ENCODE data around the gene TGIF2. TPM values are rescaled to one million over a fixed set of nuclear protein-coding genes. Genes with fewer than 3 reads are reported as not detected.
A peak's percentile ranks its signal among the peaks of the same experiment; 100 is the strongest.

TGIF2 gene
- total and polyA plus RNA-seq, 2 of the 13 experiments (the other 11 are each of a cell fraction or from before 2014, with no cell fraction given): 41.3 to 53.9 TPM

DNA sequence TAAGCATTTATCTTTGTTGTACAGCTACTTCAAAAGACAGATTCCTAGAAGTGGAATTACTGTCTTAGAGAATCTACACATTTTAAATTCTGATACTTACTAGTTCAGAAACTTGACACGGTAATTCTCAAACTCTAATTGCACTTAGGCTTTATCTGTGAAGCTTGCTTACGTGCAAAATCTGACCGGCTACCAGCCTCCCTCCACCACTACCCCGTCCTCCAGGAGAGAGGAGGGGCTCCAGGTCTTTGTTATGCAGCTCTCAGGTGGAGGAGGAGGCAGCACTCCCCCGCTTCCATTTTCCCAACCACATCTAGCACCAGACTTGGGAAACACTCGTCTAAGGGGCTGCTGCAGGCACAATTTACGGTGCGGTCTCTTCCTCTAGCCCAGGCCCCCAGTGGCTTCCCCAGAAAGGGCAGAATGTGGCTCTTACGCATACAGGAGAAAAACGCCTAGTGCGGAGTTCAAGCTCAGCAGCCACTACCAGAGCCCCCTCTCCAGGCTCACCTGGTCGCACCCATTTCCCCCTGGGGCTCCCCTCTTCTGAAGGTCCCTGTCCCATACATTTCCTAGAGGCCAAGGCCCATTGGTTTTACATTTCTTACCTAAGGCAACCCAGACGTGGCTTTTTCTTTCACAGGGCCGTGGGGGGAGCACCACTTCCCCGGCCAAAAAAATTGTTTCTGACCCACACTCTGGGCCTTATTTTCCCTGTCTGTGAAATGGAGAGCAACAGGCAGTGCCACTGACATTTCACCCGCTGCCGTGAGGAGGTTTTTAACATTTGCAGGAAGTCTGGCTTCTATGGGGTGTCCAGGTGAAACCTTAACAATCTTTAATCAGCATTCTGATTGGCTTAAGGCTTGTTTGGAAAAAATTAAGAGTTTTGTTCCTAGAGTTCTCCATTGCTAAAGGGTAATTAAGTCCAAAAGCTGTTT lies 1.6 kb upstream of the TGIF2 start (continued):
- TF ChIP-seq HNF1A (IDR thresholded peaks at IDR 0.05; ENCODE audit: low read depth) (no peak), HNF1A (CRISPR knock-in tag; IDR thresholded peaks at IDR 0.05; ENCODE audit: borderline replicate concordance) (0 out of 2 replicates have a peak, but pooled peaks have one; percentile 25), ZKSCAN1 (IDR thresholded peaks at IDR 0.05; ENCODE audit: low read length) (no peak), SOX13 (IDR thresholded peaks at IDR 0.05) (no peak), SOX13 (CRISPR knock-in tag; conservative IDR thresholded peaks at IDR 0.05 in 1 of 2, IDR thresholded peaks at IDR 0.05 in 1 of 2) (peak in 1 of 2 experiments; percentile 24; a peak in 1 of 4 replicates), ZNF75D (CRISPR knock-in tag; IDR thresholded peaks at IDR 0.05; ENCODE audit: borderline replicate concordance) (0 out of 2 replicates have a peak, but pooled peaks have one; percentile 53), SALL1 (CRISPR knock-in tag; IDR thresholded peaks at IDR 0.05) (peak; percentile 69), RELA (CRISPR knock-in tag; IDR thresholded peaks at IDR 0.05) (0 out of 2 replicates have a peak, but pooled peaks have one; percentile 30), TBL1XR1 (IDR thresholded peaks at IDR 0.05; ENCODE audit: borderline replicate concordance, low read length, partially characterized antibody) (peak; percentile 42), POLR2G (IDR thresholded peaks at IDR 0.05; ENCODE audit: low read depth, low read length) (peak; percentile 66), PPARG (CRISPR knock-in tag; conservative IDR thresholded peaks at IDR 0.05) (0 out of 2 replicates have a peak, but pooled peaks have one; percentile 9), EED (CRISPR knock-in tag; IDR thresholded peaks at IDR 0.05) (no peak), ETV5 (CRISPR knock-in tag; IDR thresholded peaks at IDR 0.05; ENCODE audit: borderline replicate concordance) (peak; percentile 31; the same call in 1 of the 2 replicates), ZNF264 (CRISPR knock-in tag; IDR thresholded peaks at IDR 0.05) (peak; percentile 9; the same call in 1 of the 2 replicates), HMG20A (CRISPR knock-in tag; IDR thresholded peaks at IDR 0.05; ENCODE audit: borderline replicate concordance) (no peak), ZNF652 (CRISPR knock-in tag; IDR thresholded peaks at IDR 0.05; ENCODE audit: borderline replicate concordance, low read depth) (0 out of 2 replicates have a peak, but pooled peaks have one; percentile 2), NRL (CRISPR knock-in tag; IDR thresholded peaks at IDR 0.05; ENCODE audit: borderline replicate concordance) (0 out of 2 replicates have a peak, but pooled peaks have one; percentile 32), PAXIP1 (CRISPR knock-in tag; conservative IDR thresholded peaks at IDR 0.05) (peak; percentile 29; the same call in 1 of the 2 replicates), ZMYM4 (CRISPR knock-in tag; IDR thresholded peaks at IDR 0.05) (0 out of 2 replicates have a peak, but pooled peaks have one; percentile 16), ZSCAN12 (CRISPR knock-in tag; IDR thresholded peaks at IDR 0.05) (no peak)
- TF ChIP-seq, protein P1, sequence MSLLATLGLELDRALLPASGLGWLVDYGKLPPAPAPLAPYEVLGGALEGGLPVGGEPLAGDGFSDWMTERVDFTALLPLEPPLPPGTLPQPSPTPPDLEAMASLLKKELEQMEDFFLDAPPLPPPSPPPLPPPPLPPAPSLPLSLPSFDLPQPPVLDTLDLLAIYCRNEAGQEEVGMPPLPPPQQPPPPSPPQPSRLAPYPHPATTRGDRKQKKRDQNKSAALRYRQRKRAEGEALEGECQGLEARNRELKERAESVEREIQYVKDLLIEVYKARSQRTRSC (CRISPR knock-in tag; IDR thresholded peaks at IDR 0.05; ENCODE audit: low read depth): 0 out of 2 replicates have a peak, but pooled peaks have one; percentile 80
